PFSK-1 (cell line): ENCODE data around the gene AURKA.

Experiments
- FOXP2 ChIP-seq: optimal IDR thresholded peaks from 2 replicates; pipeline ENCODE3; 2011; ENCODE audit warnings: borderline replicate concordance, control low read depth, inconsistent platforms; ENCODE audit not compliant: insufficient read depth; ENCODE audit errors: extremely low read length, extremely low read depth
- POLR2AphosphoS5 ChIP-seq: IDR thresholded peaks from 2 replicates; pipeline ENCODE4 v1.6.1; 2012; ENCODE audit warnings: low read depth, mild to moderate bottlenecking, control low read depth, low read length, moderate library complexity
- REST ChIP-seq, 2 experiments: IDR thresholded peaks; 2 replicates each; pipeline versions ENCODE4 v1.6.1 to v1.8.0; 2011 to 2012; ENCODE audit warnings: low read depth in 2 of 2, low read length in 2 of 2, control low read depth in 1 of 2, inconsistent platforms in 1 of 2, mild to moderate bottlenecking in 1 of 2, moderate library complexity in 1 of 2; ENCODE audit not compliant: insufficient read depth in 1 of 2
- SIN3A ChIP-seq: IDR thresholded peaks from 2 replicates; pipeline ENCODE4 v1.6.1; 2012; ENCODE audit warnings: mild to moderate bottlenecking, low read length, moderate library complexity, borderline replicate concordance; ENCODE audit not compliant: insufficient read depth
- TAF1 ChIP-seq: IDR thresholded peaks from 2 replicates; pipeline ENCODE4 v1.6.1; 2012; ENCODE audit warnings: low read length, control low read depth, borderline replicate concordance; ENCODE audit not compliant: insufficient read depth

The AURKA gene

DNA sequence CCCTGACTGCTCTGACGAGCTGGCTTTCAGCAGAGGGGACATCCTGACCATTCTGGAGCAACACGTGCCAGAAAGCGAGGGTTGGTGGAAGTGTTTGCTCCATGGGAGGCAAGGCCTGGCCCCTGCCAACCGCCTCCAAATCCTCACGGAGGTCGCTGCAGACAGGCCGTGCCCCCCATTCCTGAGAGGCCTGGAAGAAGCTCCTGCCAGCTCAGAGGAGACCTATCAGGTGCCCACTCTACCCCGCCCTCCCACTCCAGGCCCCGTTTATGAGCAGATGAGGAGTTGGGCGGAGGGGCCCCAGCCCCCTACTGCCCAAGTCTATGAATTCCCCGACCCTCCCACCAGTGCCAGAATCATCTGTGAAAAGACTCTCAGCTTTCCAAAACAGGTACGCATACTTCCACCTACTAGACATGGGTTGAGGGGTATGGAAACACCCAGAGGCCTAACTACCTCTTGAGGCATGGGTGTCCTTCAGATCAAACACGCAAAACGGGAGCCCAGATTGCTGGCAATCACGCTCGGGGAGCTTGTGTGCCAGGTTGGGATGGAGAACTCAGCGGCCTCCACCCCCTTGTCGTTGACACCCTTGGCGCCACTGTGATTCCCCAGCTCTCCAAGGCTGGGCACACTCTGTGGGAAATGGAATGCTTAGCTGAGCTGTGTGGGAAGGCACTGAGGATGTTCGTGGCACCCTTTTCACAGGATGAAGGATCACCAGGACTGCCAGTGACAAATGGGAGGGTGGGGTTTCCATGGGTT lies 45.4 kb upstream of the AURKA start:
- TF ChIP-seq TAF1 (no peak), REST (IDR thresholded peaks at IDR 0.05; ENCODE audit: insufficient read depth in 1 of 2, low read depth in 2 of 2, low read length in 2 of 2) (no peak), FOXP2 (no peak), SIN3A (no peak), POLR2AphosphoS5 (no peak)

GRCh38 chr20:56433880-56434255 lies 41.9 kb upstream of the AURKA start:
- TF ChIP-seq SIN3A (no peak), TAF1 (no peak), POLR2AphosphoS5 (no peak), FOXP2 (no peak), REST (IDR thresholded peaks at IDR 0.05; ENCODE audit: insufficient read depth in 1 of 2, low read depth in 2 of 2, low read length in 2 of 2) (no peak)

GRCh38 chr20:56433221-56433879 lies 41.3 kb upstream of the AURKA start:
- TF ChIP-seq TAF1 = no peak
- TF ChIP-seq REST (IDR thresholded peaks at IDR 0.05; ENCODE audit: insufficient read depth in 1 of 2, low read depth in 2 of 2, low read length in 2 of 2) = no peak
- TF ChIP-seq SIN3A = no peak
- no peak for TF ChIP-seq FOXP2
- no peak for TF ChIP-seq POLR2AphosphoS5

DNA sequence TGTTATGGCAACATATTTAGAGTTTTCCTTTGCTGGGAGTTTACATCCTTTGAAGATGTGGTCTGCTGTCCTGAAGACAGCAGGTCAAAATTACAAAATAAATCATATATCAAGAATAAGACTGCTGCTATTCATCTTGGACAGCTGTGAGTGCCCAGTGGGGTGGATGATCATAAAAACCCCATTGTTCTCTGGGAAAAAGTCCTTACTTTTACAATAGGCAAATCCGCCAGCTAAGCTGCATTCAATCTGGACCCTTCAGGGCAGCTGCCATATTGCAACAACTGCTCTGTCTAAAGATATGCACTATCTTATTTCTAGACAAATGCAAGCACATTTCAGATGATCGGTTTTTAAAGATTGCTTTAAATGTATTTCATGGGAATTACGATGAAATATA lies 39.5 kb upstream of the AURKA start:
- no peak for TF ChIP-seq POLR2AphosphoS5
- no peak for TF ChIP-seq FOXP2
- no peak for TF ChIP-seq SIN3A
- TF ChIP-seq TAF1 = no peak
- TF ChIP-seq REST (IDR thresholded peaks at IDR 0.05; ENCODE audit: insufficient read depth in 1 of 2, low read depth in 2 of 2, low read length in 2 of 2) = no peak
